H9 (cell line): ENCODE measurements around the gene STIL. TPM values are rescaled to one million over a fixed set of nuclear protein-coding genes. Genes with fewer than 3 reads are reported as not detected.

ENCODE experiments used
- DNase-seq: peaks from one replicate; pipeline ENCODE4 v3.0.0-alpha.2; 2017
- H2AFZ ChIP-seq: one replicate; pipeline ENCODE4 v1.6.1; 2013; ENCODE audit warnings: mild to moderate bottlenecking, low read length, control low read depth, moderate library complexity
- H2AK5ac ChIP-seq: 2 replicates; pipeline ENCODE4 v1.6.1; 2013; ENCODE audit warnings: low read length, control low read depth, mixed read lengths; ENCODE audit not compliant: insufficient read length
- H2BK120ac ChIP-seq: one replicate; pipeline ENCODE4 v1.6.1; 2013; ENCODE audit warnings: low read depth, mild to moderate bottlenecking, low read length, control low read depth, inconsistent platforms; ENCODE audit not compliant: poor library complexity, severe bottlenecking
- H2BK12ac ChIP-seq: 2 replicates; pipeline ENCODE4 v1.6.1; 2013; ENCODE audit warnings: low read length, control low read depth, mixed read lengths, low read depth; ENCODE audit not compliant: insufficient read length
- H2BK15ac ChIP-seq: 2 replicates; pipeline ENCODE4 v1.6.1; 2013; ENCODE audit warnings: low read depth, low read length, control low read depth
- H2BK20ac ChIP-seq: one replicate; pipeline ENCODE4 v1.6.1; 2013; ENCODE audit warnings: low read depth, mild to moderate bottlenecking, low read length, control low read depth, inconsistent platforms; ENCODE audit not compliant: poor library complexity, severe bottlenecking
- H2BK5ac ChIP-seq: 2 replicates; pipeline ENCODE4 v1.6.1; 2013; ENCODE audit warnings: low read length, control low read depth, mixed read lengths; ENCODE audit not compliant: insufficient read length
- H3K14ac ChIP-seq: 2 replicates; pipeline ENCODE4 v1.6.1; 2013; ENCODE audit warnings: low read length, control low read depth; ENCODE audit not compliant: insufficient read depth
- H3K18ac ChIP-seq: 2 replicates; pipeline ENCODE4 v1.6.1; 2013; ENCODE audit warnings: low read depth, mild to moderate bottlenecking, mixed read lengths, low read length, control low read depth; ENCODE audit not compliant: insufficient read length
- H3K23ac ChIP-seq: 2 replicates; pipeline ENCODE4 v1.6.1; 2013; ENCODE audit warnings: low read length, control low read depth, mixed read lengths, low read depth; ENCODE audit not compliant: insufficient read length
- H3K23me2 ChIP-seq: 2 replicates; pipeline ENCODE4 v1.6.1; 2013; ENCODE audit warnings: low read depth, mild to moderate bottlenecking, mixed read lengths, low read length, control low read depth; ENCODE audit not compliant: insufficient read length, poor library complexity, severe bottlenecking
- H3K27ac ChIP-seq: 2 replicates; pipeline ENCODE4 v1.5.1; 2013; ENCODE audit warnings: low read length, control low read depth, mixed read lengths, low read depth; ENCODE audit not compliant: insufficient read length
- H3K27me3 ChIP-seq: 2 replicates; pipeline ENCODE4 v1.6.1; 2013; ENCODE audit warnings: low read length, control low read depth, inconsistent platforms; ENCODE audit not compliant: insufficient read depth
- H3K4ac ChIP-seq: 2 replicates; pipeline ENCODE4 v1.6.1; 2013; ENCODE audit warnings: low read depth, mild to moderate bottlenecking, control low read depth, inconsistent platforms, low read length, moderate library complexity
- H3K4me1 ChIP-seq: 2 replicates; pipeline ENCODE4 v1.6.1; 2013; ENCODE audit warnings: low read length, control low read depth, inconsistent platforms; ENCODE audit not compliant: insufficient read depth
- H3K4me2 ChIP-seq: 2 replicates; pipeline ENCODE4 v1.6.1; 2013; ENCODE audit warnings: low read length, control low read depth, mixed read lengths; ENCODE audit not compliant: insufficient read length, insufficient read depth
- H3K56ac ChIP-seq: 2 replicates; pipeline ENCODE4 v1.6.1; 2013; ENCODE audit warnings: low read depth, mild to moderate bottlenecking, mixed read lengths, low read length, control low read depth; ENCODE audit not compliant: insufficient read length
- H3K79me1 ChIP-seq: 2 replicates; pipeline ENCODE4 v1.6.1; 2013; ENCODE audit warnings: low read depth, mild to moderate bottlenecking, moderate library complexity, low read length, control low read depth, inconsistent platforms; ENCODE audit not compliant: insufficient read depth, poor library complexity, severe bottlenecking
- H3K79me2 ChIP-seq: 2 replicates; pipeline ENCODE4 v1.6.1; 2013; ENCODE audit warnings: low read length, control low read depth, inconsistent platforms; ENCODE audit not compliant: insufficient read depth
- H3K9ac ChIP-seq: 2 replicates; pipeline ENCODE4 v1.6.1; 2013; ENCODE audit warnings: low read length, control low read depth, mixed read lengths; ENCODE audit not compliant: insufficient read length; ENCODE audit errors: extremely low read depth
- H3K9me3 ChIP-seq: one replicate; pipeline ENCODE4 v1.6.1; 2013; ENCODE audit warnings: low read depth, low read length, inconsistent platforms; ENCODE audit not compliant: control insufficient read depth
- H3T11ph ChIP-seq: one replicate; pipeline ENCODE4 v1.6.1; 2013; ENCODE audit warnings: mild to moderate bottlenecking, low read length, control low read depth, inconsistent platforms
- H4K20me1 ChIP-seq: one replicate; pipeline ENCODE4 v1.6.1; 2013; ENCODE audit not compliant: control insufficient read depth, insufficient read length, insufficient read depth
- H4K5ac ChIP-seq: 2 replicates; pipeline ENCODE4 v1.6.1; 2013; ENCODE audit warnings: low read depth, mild to moderate bottlenecking, mixed read lengths, low read length, control low read depth; ENCODE audit not compliant: insufficient read length
- H4K8ac ChIP-seq: replicated peaks from 2 replicates; pipeline ENCODE4 v1.6.1; 2013; ENCODE audit warnings: low read length, control low read depth, mixed read lengths, low read depth; ENCODE audit not compliant: insufficient read length
- H4K91ac ChIP-seq: 2 replicates; pipeline ENCODE4 v1.6.1; 2013; ENCODE audit warnings: low read depth, mild to moderate bottlenecking, moderate library complexity, mixed read lengths, low read length, control low read depth; ENCODE audit not compliant: insufficient read length
- H3K27ac Mint-ChIP-seq, 3 experiments: 2 replicates in 2 of 3; 3 replicates in 1 of 3; pipeline ENCODE4 v1.8.0; 2020 to 2021; ENCODE audit warnings: mixed read lengths in 3 of 3, mild to moderate bottlenecking in 1 of 3, moderate library complexity in 1 of 3
- H3K27me3 Mint-ChIP-seq: 2 replicates; pipeline ENCODE4 v1.8.0; 2021; ENCODE audit warnings: low read depth, mild to moderate bottlenecking, moderate library complexity, mixed read lengths
- H3K36me3 Mint-ChIP-seq, 3 experiments: 2 replicates in 2 of 3; 3 replicates in 1 of 3; pipeline ENCODE4 v1.8.0; 2020 to 2021; ENCODE audit warnings: low read depth in 3 of 3, mixed read lengths in 3 of 3; ENCODE audit not compliant: insufficient read depth in 1 of 3
- H3K4me1 Mint-ChIP-seq, 2 experiments: 2 replicates each; pipeline ENCODE4 v1.8.0; 2020; ENCODE audit warnings: mixed read lengths in 2 of 2
- H3K4me3 Mint-ChIP-seq, 2 experiments: 2 replicates in 1 of 2; 3 replicates in 1 of 2; pipeline ENCODE4 v1.8.0; 2020 to 2021; ENCODE audit warnings: mild to moderate bottlenecking in 2 of 2, mixed read lengths in 2 of 2, moderate library complexity in 1 of 2
- H3K9me3 Mint-ChIP-seq, 2 experiments: 2 replicates in 1 of 2; 3 replicates in 1 of 2; pipeline ENCODE4 v1.8.0; 2020; ENCODE audit warnings: mild to moderate bottlenecking in 2 of 2, mixed read lengths in 2 of 2, moderate library complexity in 1 of 2
- WGBS: extraction: QIAGEN DNeasy Blood & Tissue Kit; methylation state at CpG from one replicate; pipeline ENCODE4 v1.1.7; 2013; ENCODE audit warnings: missing lambda C conversion rate, low lambda C conversion rate, mixed read lengths; ENCODE audit not compliant: insufficient read length; ENCODE audit errors: extremely low coverage; 5-methylcytosine and 5-hydroxymethylcytosine counted together
- total RNA-seq: library from RNA; stranded (reverse); gene quantifications from 2 replicates; pipeline ENCODE4 v1.2.1, GENCODE V29; 2021
- TF ChIP-seq, protein P1 (sequence below): fragments of 200-600 bp; sonication (generic); conservative IDR thresholded peaks from 3 replicates; pipeline ENCODE4 v1.8.0; 2021; ENCODE audit warnings: antibody characterized with exemption, mild to moderate bottlenecking

Gene STIL
- total RNA-seq, 1 experiment from 2014 or later = 26.6 TPM

DNA sequence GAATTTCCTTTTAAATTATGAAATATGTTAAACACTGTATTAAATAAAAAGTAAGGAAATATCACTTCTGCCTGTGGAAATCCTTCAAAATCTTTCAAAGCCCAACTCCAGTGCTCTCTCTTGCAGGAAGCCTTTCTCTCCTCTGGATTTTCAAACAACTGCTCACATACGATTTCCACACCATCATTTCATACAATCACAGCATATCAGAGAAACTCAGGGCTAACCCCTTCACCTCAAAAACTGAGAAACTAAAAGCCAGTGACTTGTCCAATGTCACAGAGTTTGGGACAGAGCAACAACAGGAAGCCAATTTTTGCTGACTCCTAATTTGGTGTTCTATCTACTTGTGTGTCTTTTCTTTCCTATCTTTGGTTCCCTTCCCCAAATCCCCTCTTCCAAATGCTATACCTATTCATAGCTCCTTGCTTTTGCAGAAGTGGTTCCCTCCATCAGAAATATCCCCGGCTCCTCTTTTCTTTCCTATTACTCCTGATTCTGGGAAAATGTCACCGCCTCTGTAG is 69.5 kb downstream of the STIL start:
- H2BK120ac ChIP-seq = no peak overlapping the region
- H3K9me3 ChIP-seq = no peaks in the 10 kb centered on the region
- H4K20me1 ChIP-seq = no peaks in the 10 kb centered on the region
- no peak overlapping the region for H3K23ac ChIP-seq
- H3K9ac ChIP-seq = no peak overlapping the region
- no peak overlapping the region for H3K14ac ChIP-seq
- H3K9me3 Mint-ChIP-seq = no peaks in the 10 kb centered on the region
- TF ChIP-seq, protein P1, sequence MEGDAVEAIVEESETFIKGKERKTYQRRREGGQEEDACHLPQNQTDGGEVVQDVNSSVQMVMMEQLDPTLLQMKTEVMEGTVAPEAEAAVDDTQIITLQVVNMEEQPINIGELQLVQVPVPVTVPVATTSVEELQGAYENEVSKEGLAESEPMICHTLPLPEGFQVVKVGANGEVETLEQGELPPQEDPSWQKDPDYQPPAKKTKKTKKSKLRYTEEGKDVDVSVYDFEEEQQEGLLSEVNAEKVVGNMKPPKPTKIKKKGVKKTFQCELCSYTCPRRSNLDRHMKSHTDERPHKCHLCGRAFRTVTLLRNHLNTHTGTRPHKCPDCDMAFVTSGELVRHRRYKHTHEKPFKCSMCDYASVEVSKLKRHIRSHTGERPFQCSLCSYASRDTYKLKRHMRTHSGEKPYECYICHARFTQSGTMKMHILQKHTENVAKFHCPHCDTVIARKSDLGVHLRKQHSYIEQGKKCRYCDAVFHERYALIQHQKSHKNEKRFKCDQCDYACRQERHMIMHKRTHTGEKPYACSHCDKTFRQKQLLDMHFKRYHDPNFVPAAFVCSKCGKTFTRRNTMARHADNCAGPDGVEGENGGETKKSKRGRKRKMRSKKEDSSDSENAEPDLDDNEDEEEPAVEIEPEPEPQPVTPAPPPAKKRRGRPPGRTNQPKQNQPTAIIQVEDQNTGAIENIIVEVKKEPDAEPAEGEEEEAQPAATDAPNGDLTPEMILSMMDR = no peak
- H3K4me3 Mint-ChIP-seq = no peak overlapping the region
- no peak overlapping the region for H3K56ac ChIP-seq
- H2BK12ac ChIP-seq = no peak overlapping the region
- H2BK5ac ChIP-seq = no peak overlapping the region
- DNase-seq = no peak
- H3K27me3 ChIP-seq = 0 out of 2 replicates have a peak, but pooled peaks cover 2% of the 10 kb centered on the region
- no peak overlapping the region for H3K4ac ChIP-seq
- H3K79me1 ChIP-seq = no peaks in the 10 kb centered on the region
- no peak overlapping the region for H2AK5ac ChIP-seq
- no peak overlapping the region for H3K27ac Mint-ChIP-seq
- H3K36me3 Mint-ChIP-seq = peaks cover 0 to 5% (median 0%) of the 10 kb centered on the region in 3 experiments; a peak in 3 of 7 replicates
- H3K18ac ChIP-seq = no peak overlapping the region
- H4K5ac ChIP-seq = no peak overlapping the region
- H2BK20ac ChIP-seq = no peak overlapping the region
- H3K23me2 ChIP-seq = no peaks in the 10 kb centered on the region
- peaks cover 68% of the 10 kb centered on the region for H3K27me3 Mint-ChIP-seq
- H2BK15ac ChIP-seq = no peak overlapping the region
- H4K8ac ChIP-seq = no peak overlapping the region
- no peak overlapping the region for H3K27ac ChIP-seq
- peaks cover 5 to 8% of the 10 kb centered on the region in 2 experiments for H3K4me1 Mint-ChIP-seq
- WGBS = no CpG with 5 or more reads among the region's 3 CpGs
- H3T11ph ChIP-seq = no peak overlapping the region
- no peak overlapping the region for H2AFZ ChIP-seq
- no peak overlapping the region for H4K91ac ChIP-seq
- no peaks in the 10 kb centered on the region for H3K79me2 ChIP-seq
- no peaks in the 10 kb centered on the region for H3K4me1 ChIP-seq
- no peak overlapping the region for H3K4me2 ChIP-seq
